Daoy (cell line): ENCODE data around the gene GPC5. TPM values are rescaled to one million over a fixed set of nuclear protein-coding genes. Genes with fewer than 3 reads are reported as not detected.

Experiments
- DNase-seq: peaks from one replicate; pipeline ENCODE4 v3.0.0-alpha.2; 2015; ENCODE audit warnings: low read depth
- total RNA-seq: library from RNA; depleted of rRNA; stranded (reverse); fragments of >200 nt; shearing (Covaris generic); gene quantifications from 2 replicates; pipeline ENCODE4 v1.2.3, GENCODE V29; 2014

Gene GPC5
- total RNA-seq, 1 experiment from 2014 or later = 0.06 TPM

DNA sequence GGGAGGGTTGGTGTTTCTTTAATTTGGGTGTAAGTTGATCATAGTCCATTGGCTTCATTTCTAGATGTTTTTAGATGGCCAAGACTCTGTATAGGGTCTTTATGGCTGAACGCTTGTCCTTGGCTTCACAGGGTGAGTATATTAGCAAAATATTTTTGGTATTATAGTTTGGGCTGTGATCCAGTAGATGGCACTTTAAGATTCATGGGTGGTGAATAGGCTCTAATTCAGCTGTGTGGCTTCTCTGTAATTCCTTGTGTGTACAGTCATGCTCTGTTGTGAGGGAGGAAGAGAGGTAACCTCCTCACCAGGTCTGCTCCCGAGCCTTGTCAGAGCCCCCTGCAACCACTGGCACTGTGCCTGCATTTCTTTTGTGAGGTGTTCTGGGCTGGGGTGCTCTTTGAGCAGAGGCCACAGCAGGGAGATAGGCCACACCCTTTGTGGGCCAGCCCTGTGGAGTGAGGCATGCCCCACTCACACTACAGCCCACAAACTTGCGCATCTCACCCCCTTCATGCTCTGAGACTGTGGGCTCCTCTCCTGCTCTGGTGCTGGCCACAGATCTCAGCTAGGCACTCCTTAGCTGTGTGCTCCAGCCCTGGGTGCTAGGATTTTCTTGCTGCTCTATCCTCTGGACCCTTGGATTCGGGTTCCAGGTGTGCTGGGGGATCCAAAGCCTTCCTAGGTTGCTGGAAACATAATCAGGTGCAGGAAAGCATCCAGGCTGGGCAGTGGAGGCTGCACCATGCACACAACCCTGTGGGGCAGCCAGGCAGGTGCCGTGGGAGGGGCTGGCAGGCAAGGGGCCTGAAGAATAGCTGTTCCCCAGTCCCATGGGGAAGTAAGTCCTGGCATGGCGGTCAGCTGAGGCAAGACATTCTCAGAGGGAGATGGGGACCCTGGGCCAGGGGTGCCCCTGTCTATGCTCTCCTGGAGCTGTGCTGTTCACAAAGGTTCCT is 193.9 kb downstream of the GPC5 start:
- DNase-seq = no peak

DNA sequence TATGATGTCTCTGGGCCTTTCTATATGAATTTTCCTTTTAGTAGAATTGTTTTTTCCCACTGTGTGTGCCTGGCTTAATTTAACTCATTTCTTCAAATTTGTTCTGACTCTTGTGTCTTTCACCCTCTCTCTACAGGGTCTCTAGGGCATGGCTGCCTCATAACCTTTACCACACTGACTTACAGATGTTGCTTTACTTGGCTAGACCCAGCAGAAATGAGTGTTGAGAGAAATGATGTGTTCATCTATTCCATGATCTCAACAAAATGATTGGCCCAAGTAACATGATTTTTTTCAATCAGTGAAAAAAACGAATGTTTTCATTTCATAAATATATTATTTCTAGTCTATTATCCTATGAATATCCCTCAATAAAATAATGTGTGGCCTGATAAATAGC is 195.0 kb downstream of the GPC5 start:
- DNase-seq = no peak

GRCh38 chr13:91594061-91594460 is 195.6 kb downstream of the GPC5 start:
- no peak for DNase-seq

GRCh38 chr13:91595677-91596076 is 197.3 kb downstream of the GPC5 start:
- DNase-seq = no peak

DNA sequence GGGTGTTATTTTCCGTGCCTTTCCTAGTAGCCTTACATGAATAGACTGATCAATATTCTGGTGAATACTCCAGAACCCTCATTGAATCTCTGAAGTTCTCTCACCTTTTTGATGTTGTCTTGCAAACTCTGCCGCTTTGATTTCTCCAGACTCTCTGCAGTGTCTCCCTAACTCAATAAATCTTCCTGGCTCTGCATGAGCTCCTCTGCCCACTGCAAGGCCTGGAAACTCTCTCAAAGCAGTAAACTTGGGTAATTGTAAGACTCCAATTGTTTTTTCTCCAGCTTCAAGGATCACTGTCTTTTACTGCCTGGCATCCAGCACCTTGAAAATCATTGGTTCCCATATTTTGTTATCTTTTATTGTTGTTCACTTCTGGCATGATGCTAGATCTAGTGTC is 198.4 kb downstream of the GPC5 start:
- DNase-seq = no peak

DNA sequence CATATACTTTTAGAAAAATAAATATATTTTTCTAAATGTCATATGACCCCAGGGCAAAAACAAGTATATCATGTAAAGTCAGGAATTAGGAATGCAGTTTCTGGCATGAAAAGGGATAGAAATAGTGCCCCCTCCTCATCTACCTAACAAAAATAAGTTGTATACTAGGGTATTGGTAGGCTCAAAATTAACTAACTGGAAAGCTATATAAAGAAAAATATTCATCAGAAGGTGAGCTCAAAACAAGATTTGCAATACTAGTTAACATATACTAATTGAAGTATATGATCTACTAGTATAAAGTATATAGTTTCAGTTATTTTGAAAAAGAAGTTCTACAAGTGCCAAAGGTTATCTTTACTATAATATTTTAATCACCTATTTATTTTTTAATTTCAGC is 200.2 kb downstream of the GPC5 start:
- no peak for DNase-seq

DNA sequence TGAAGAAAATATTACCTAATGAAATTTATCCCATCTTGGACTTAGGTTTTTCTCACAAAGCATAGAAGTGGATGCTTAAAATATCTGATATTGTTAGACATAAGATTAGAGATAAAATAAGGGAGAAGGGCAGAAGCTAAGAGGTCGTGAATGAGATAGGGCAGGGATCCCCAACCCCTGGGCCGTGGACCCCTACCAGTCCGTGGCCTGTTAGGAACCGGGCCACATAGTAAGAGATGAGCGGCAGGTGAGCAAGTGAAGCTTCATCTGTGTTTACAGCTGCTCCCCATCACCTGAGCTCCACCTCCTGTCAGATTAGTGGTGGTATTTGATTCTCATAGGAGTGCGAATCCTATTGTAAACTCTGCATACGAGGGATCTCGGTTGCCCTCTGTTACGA is 202.9 kb downstream of the GPC5 start:
- DNase-seq = no peak

- no peak for DNase-seq
These were observed 203.4 kb downstream of the GPC5 start for GRCh38 chr13:91601807-91602206.

DNA sequence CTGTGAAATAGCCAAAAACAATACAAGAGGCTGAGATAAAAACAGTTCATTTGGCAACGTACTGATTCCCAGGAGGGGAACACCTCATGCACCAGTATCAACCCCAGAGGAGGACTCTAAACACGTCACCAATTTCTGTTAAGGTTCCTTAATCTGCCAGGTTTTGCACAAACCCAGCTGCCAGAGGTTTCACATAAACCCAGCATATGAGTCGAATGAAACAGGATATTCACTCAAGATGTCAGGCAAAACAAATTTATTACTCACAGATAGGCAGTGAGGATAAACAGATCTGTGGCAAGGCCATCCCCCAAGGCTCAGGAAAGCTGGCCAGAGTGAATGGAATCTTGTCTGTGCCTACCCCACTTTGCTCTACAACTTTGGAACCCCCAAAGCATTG is 210.9 kb downstream of the GPC5 start:
- DNase-seq = no peak

DNA sequence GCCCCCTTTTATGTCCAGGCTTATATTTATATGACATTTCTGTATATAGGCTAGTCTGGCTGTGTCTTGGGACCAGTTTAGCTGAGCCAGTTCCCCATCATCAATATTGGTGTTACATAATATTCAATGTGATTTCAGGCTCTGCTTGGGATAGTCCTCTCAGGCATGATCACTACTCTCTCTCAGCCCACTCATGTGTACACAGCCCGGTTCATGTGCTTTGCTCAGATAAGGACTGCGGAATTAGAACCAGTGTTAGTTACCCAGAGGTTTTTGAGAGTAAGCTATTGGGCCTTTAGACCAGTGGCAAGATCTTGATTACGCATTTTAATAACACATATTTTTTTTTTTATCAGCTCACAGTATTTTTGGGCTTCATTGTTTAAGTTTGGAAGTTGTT is 219.9 kb downstream of the GPC5 start:
- no peak for DNase-seq

GRCh38 chr13:91620670-91621141 is 222.3 kb downstream of the GPC5 start:
- DNase-seq = no peak

DNA sequence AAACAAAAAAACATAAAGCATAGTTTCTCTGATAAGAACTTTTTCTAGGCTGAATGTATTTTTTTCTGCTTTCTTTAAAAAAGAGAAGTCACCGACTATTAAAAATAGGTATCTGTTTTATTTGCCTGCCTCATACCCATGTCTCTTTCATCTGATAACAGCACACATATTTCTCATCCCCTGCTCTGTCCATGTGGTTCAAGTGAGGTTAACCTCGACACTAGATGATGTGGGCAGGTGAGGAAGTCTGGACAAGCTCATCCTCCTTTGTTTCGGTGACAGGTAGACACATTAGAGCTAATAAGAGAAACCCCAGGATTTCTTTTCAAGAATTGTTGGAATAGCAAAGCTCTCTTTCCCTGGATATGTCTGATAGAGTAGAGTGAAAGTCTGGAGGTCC is 222.7 kb downstream of the GPC5 start:
- DNase-seq = no peak

DNA sequence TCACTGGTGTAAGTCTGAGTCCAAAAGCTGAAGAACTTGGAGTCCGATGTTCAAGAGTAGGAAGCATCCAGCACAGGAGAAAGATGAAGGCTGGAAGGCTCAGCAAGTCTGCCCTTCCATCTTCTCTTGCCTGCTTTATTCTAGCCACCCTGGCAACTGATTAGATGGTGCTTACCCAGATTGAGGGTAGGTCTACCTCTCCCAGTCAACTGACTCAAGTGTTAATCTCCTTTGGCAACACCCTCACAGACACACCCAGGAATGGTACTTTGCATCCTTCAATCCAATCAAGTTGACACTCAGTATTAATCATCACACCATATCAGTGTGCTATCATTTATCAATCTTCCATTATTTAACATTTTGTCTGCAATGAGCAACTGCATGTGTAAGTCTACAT is 223.5 kb downstream of the GPC5 start:
- no peak for DNase-seq

DNA sequence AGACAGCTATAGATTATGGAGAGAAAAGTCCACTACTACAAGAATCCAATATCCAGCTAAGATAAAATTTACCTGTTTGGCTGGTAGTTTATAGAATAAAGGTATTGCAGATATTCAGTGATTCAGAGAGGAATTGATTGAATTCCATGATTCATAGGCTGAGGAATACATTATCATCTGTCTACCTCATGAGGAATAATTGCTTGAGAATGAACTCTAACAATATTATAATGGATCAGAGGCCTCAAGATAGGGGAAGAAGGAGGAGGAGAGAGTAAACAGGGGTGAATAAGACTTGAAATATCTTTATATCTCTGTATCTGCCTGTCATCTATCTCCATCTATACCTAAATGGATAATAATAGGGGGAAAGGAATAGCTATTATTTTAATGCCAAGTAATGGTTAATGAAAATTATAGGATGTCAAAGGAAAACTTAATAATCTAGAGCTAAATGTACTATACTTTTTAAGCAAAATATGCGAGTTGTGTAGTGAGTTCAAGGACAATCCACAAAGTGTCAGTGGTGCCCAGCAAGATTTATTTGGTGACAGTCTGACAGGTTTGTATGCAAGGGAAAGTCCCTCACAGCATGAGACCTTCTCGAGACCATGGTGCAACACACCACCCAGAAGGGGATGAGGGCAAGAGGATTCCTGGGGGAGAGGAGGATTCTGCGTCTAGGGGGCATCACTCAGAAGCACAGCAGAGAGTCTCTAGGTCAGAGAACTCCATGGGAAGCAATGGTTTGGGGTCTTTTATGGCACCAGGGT is 224.5 kb downstream of the GPC5 start:
- DNase-seq = no peak

GRCh38 chr13:91627952-91628739 is 229.7 kb downstream of the GPC5 start:
- DNase-seq = no peak

GRCh38 chr13:91630946-91631345 is 232.5 kb downstream of the GPC5 start:
- DNase-seq = no peak

DNA sequence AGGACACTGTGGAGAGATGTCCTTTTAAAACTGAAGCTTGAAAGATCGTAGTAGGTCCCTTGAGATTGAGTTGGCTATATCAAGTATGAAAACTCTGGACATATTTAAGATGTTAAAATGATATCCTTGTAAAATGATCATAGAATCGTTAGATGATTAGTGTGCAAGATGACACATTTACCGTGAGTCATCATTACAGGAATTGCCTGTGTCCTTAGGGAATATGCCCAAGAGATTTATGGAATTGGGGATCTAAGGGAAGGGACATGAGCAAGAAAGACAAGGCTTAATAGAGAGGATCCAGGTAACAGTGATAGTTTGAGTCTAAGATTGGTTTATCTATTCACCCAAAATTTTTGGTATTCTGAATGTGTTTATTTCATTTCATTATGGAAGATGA is 233.7 kb downstream of the GPC5 start:
- DNase-seq = no peak

GRCh38 chr13:91639330-91639729 is 240.9 kb downstream of the GPC5 start:
- no peak for DNase-seq

GRCh38 chr13:91643394-91643793 is 245.0 kb downstream of the GPC5 start:
- DNase-seq = no peak

- no peak for DNase-seq
These were observed 246.4 kb downstream of the GPC5 start for GRCh38 chr13:91644806-91645205.

DNA sequence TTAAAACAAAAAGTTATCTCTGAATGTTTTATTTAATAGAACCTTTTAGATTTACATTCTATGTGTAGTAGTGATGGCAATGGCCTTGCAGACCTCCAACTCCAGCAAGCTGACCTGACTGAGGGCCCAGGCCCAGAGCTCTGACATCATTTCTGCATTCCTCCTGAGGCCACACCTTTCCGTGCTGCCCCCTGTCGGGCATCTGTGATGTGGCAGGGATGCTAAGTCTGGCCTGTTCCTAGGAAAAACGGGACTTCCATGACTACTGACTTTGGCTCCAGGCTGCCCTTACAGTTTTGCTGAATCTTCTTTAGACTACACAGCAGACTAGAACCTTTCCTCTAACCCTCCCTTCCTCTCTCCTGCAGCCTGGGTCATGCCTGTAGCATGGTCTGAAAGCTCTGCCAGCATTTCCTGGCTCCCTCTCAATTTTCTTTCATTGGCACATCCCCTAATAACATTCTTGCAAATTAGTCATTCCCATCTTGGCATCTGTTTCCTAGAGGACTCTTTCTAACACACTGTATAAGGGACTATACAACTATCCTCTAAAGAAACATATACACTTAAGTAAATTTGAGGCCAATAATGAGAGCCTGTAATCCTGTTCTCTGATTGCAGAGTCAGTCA is 249.1 kb downstream of the GPC5 start:
- peak; percentile 0 for DNase-seq

DNA sequence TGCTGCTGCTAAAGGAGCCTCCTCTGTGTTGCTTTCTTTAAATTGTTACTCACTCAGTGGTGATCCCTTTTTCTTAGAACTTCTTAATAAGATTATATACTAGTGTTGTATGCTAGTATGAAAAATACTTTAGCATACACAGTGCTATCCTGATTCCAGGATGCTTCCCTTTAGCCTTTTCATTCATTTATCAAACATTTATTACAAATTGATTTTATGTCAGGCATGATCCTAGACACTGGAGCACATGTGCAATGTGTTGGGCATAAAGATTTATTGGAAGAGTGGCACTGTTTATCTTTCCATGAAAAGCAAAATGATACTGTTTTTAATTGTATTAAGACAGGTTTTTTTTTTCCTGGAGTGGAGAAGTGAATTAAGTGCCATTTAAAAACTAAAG is 249.6 kb downstream of the GPC5 start:
- DNase-seq = no peak
